H1 (cell line): ENCODE measurements around the gene DCTN3. TPM values are rescaled to one million over a fixed set of nuclear protein-coding genes. Genes with fewer than 3 reads are reported as not detected.

Experiments
- CEBPB ChIP-seq: IDR thresholded peaks from 2 replicates; pipeline ENCODE4 v1.6.1; 2012; ENCODE audit warnings: low read depth, low read length
- CHD7 ChIP-seq: fragments of 300-600 bp; sonication (generic); IDR thresholded peaks from 2 replicates; pipeline ENCODE4 v1.7.1; 2012; ENCODE audit warnings: low read length, moderate library complexity, mild to moderate bottlenecking, inconsistent platforms; ENCODE audit not compliant: insufficient replicate concordance
- SAP30 ChIP-seq: fragments of 300-600 bp; sonication (generic); IDR thresholded peaks from 2 replicates; pipeline ENCODE4 v1.7.1; 2012; ENCODE audit warnings: low read length, moderate library complexity, mild to moderate bottlenecking, inconsistent platforms; ENCODE audit not compliant: insufficient read depth, insufficient replicate concordance
- TBP ChIP-seq: IDR thresholded peaks from 2 replicates; pipeline ENCODE4 v1.6.1; 2011; ENCODE audit warnings: low read depth, low read length, improper control_type of control experiment
- polyA plus RNA-seq, 7 experiments: library from polyadenylated mRNA; depleted of rRNA in 3 of 7; stranded (reverse) in 5 of 7; unstranded in 2 of 7; fragments of >200 nt in 5 of 7; fragments of 200-250 nt in 2 of 7; gene quantifications; 1 replicate in 5 of 7; 2 replicates in 1 of 7; 4 replicates in 1 of 7; pipeline versions ENCODE4 v1.2.1 to v1.2.3, GENCODE V29; 2011 to 2013; ENCODE audit warnings: missing spikeins in 2 of 7, mixed read lengths in 2 of 7
- total RNA-seq: library from RNA; stranded (reverse); fragmentation: NEBNext Ultra II Directional; extraction: Animal tissue kit (Norgen Biotek cat#: 25700); gene quantifications from 2 replicates; pipeline ENCODE4 v1.2.1, GENCODE V29; 2021

DCTN3 gene
- total and polyA plus RNA-seq, 2 of the 8 experiments (the other 6 are each of a cell fraction or from before 2014, with no cell fraction given), result 25.6 to 39.2 TPM

GRCh38 chr9:34606190-34606589 is 14.1 kb downstream of the DCTN3 start (continued):
- TF ChIP-seq CHD7 (no peak), CEBPB (no peak), TBP (no peak), SAP30 (no peak)
